ENCODE data around the gene FGF16. TPM values are rescaled to one million over a fixed set of nuclear protein-coding genes. Genes with fewer than 3 reads are reported as not detected.

FGF16 gene
- polyA plus RNA-seq, 1 donor from 2014 or later = not detected

GRCh38 chrX:77436682-77437081 is 10.5 kb upstream of the FGF16 start:
- Mint-ChIP-seq H3K4me1 (peaks cover 0 to 2% (median 0%) of the 10 kb centered on the region in 3 donors), H3K27me3 (peaks cover 3% of the 10 kb centered on the region), H3K9me3 (no peaks in the 10 kb centered on the region), H3K27ac (no peak overlapping the region), H3K4me3 (peak overlapping the region in 1 of 4 donors; percentile 38), H3K36me3 (no peaks in the 10 kb centered on the region)

- Mint-ChIP-seq H3K4me1 (peaks cover 0 to 2% (median 0%) of the 10 kb centered on the region in 3 donors), H3K9me3 (no peaks in the 10 kb centered on the region), H3K27me3 (peaks cover 14% of the 10 kb centered on the region), H3K36me3 (no peaks in the 10 kb centered on the region), H3K4me3 (no peak overlapping the region), H3K27ac (no peak overlapping the region)
These were observed 6.9 kb upstream of the FGF16 start for GRCh38 chrX:77440330-77440729.

- Mint-ChIP-seq H3K4me3 (no peak overlapping the region), H3K27me3 (peaks cover 18% of the 10 kb centered on the region), H3K4me1 (peaks cover 0 to 1% (median 0%) of the 10 kb centered on the region in 3 donors)
These were observed 6.2 kb upstream of the FGF16 start for GRCh38 chrX:77441033-77441432.

GRCh38 chrX:77441479-77441878 is 5.7 kb upstream of the FGF16 start:
- Mint-ChIP-seq H3K27me3 (peaks cover 20% of the 10 kb centered on the region), H3K27ac (no peak overlapping the region), H3K36me3 (no peaks in the 10 kb centered on the region), H3K4me1 (peaks cover 0 to 1% (median 0%) of the 10 kb centered on the region in 3 donors), H3K4me3 (no peak overlapping the region), H3K9me3 (no peaks in the 10 kb centered on the region)

More at GRCh38 chrX:77441033-77441432, 6.2 kb upstream of the FGF16 start:
- H3K27ac Mint-ChIP-seq = no peak overlapping the region
- H3K36me3 Mint-ChIP-seq = no peaks in the 10 kb centered on the region
- H3K9me3 Mint-ChIP-seq = no peaks in the 10 kb centered on the region

GRCh38 chrX:77442728-77443127 is 4.5 kb upstream of the FGF16 start:
- no peaks in the 10 kb centered on the region for H3K36me3 Mint-ChIP-seq
- peaks cover 0 to 2% (median 0%) of the 10 kb centered on the region in 3 donors for H3K9me3 Mint-ChIP-seq
- no peak overlapping the region for H3K27ac Mint-ChIP-seq
- no peak overlapping the region for H3K4me3 Mint-ChIP-seq
- H3K4me1 Mint-ChIP-seq = peaks cover 0 to 4% (median 1%) of the 10 kb centered on the region in 3 donors
- H3K27me3 Mint-ChIP-seq = peaks cover 25% of the 10 kb centered on the region

- H3K4me1 Mint-ChIP-seq = peaks cover 0 to 4% (median 1%) of the 10 kb centered on the region in 3 donors
- H3K4me3 Mint-ChIP-seq = no peak overlapping the region
- no peaks in the 10 kb centered on the region for H3K36me3 Mint-ChIP-seq
- peaks cover 0 to 3% (median 0%) of the 10 kb centered on the region in 3 donors for H3K9me3 Mint-ChIP-seq
- H3K27me3 Mint-ChIP-seq = peaks cover 27% of the 10 kb centered on the region
- H3K27ac Mint-ChIP-seq = no peak overlapping the region
These were observed 3.1 kb upstream of the FGF16 start for GRCh38 chrX:77444075-77444474.

GRCh38 chrX:77444545-77444944 is 2.6 kb upstream of the FGF16 start:
- Mint-ChIP-seq H3K27ac (no peak overlapping the region), H3K4me1 (peaks cover 0 to 4% (median 1%) of the 10 kb centered on the region in 3 donors)

GRCh38 chrX:77446029-77446585 is 1.1 kb upstream of the FGF16 start:
- Mint-ChIP-seq H3K27ac (no peak overlapping the region), H3K36me3 (no peaks in the 10 kb centered on the region)

More at GRCh38 chrX:77444545-77444944, 2.6 kb upstream of the FGF16 start:
- peaks cover 27% of the 10 kb centered on the region for H3K27me3 Mint-ChIP-seq
- peaks cover 0 to 3% (median 0%) of the 10 kb centered on the region in 3 donors for H3K9me3 Mint-ChIP-seq
- no peak overlapping the region for H3K4me3 Mint-ChIP-seq
- H3K36me3 Mint-ChIP-seq = no peaks in the 10 kb centered on the region

GRCh38 chrX:77447653-77448569 is 722 bp downstream of the FGF16 start:
- peaks cover 0 to 4% (median 0%) of the 10 kb centered on the region in 3 donors for H3K4me1 Mint-ChIP-seq
- H3K4me3 Mint-ChIP-seq = peak overlapping the region in 3 of 4 donors; percentile 43 to 69 (median 56)
- H3K27ac Mint-ChIP-seq = no peak overlapping the region
- no peaks in the 10 kb centered on the region for H3K36me3 Mint-ChIP-seq
- peaks cover 32% of the 10 kb centered on the region for H3K27me3 Mint-ChIP-seq
- H3K9me3 Mint-ChIP-seq = peaks cover 0 to 3% (median 0%) of the 10 kb centered on the region in 3 donors

More at GRCh38 chrX:77446029-77446585, 1.1 kb upstream of the FGF16 start:
- peak overlapping the region in 2 of 4 donors; percentile 78 to 82 for H3K4me3 Mint-ChIP-seq
- peaks cover 0 to 3% (median 0%) of the 10 kb centered on the region in 3 donors for H3K9me3 Mint-ChIP-seq
- H3K27me3 Mint-ChIP-seq = peaks cover 27% of the 10 kb centered on the region
- H3K4me1 Mint-ChIP-seq = peaks cover 0 to 4% (median 1%) of the 10 kb centered on the region in 3 donors

- peaks cover 0 to 4% (median 0%) of the 10 kb centered on the region in 3 donors for H3K4me1 Mint-ChIP-seq
- H3K27me3 Mint-ChIP-seq = peaks cover 20% of the 10 kb centered on the region
- no peak overlapping the region for H3K27ac Mint-ChIP-seq
- H3K4me3 Mint-ChIP-seq = no peak overlapping the region
- H3K9me3 Mint-ChIP-seq = peaks cover 0 to 3% (median 0%) of the 10 kb centered on the region in 3 donors
- H3K36me3 Mint-ChIP-seq = no peaks in the 10 kb centered on the region
These were observed 3.2 kb downstream of the FGF16 start for GRCh38 chrX:77450415-77450814.

- Mint-ChIP-seq H3K27ac (no peak overlapping the region), H3K4me3 (no peak overlapping the region), H3K4me1 (peaks cover 0 to 4% (median 0%) of the 10 kb centered on the region in 3 donors), H3K27me3 (peaks cover 15% of the 10 kb centered on the region), H3K36me3 (no peaks in the 10 kb centered on the region), H3K9me3 (peaks cover 0 to 3% (median 0%) of the 10 kb centered on the region in 3 donors)
These were observed 3.8 kb downstream of the FGF16 start for GRCh38 chrX:77450996-77451395.

GRCh38 chrX:77453190-77453589 is 6.0 kb downstream of the FGF16 start:
- no peak overlapping the region for H3K4me3 Mint-ChIP-seq
- peaks cover 0 to 1% (median 0%) of the 10 kb centered on the region in 3 donors for H3K9me3 Mint-ChIP-seq
- H3K4me1 Mint-ChIP-seq = no peaks in the 10 kb centered on the region
- H3K36me3 Mint-ChIP-seq = peaks cover 2% of the 10 kb centered on the region
- H3K27me3 Mint-ChIP-seq = peaks cover 7% of the 10 kb centered on the region
- H3K27ac Mint-ChIP-seq = no peak overlapping the region

- H3K9me3 Mint-ChIP-seq = no peaks in the 10 kb centered on the region
- peaks cover 0 to 1% (median 0%) of the 10 kb centered on the region in 3 donors for H3K4me1 Mint-ChIP-seq
- H3K27me3 Mint-ChIP-seq = peaks cover 5% of the 10 kb centered on the region
- H3K4me3 Mint-ChIP-seq = no peak overlapping the region
- H3K27ac Mint-ChIP-seq = no peak overlapping the region
- H3K36me3 Mint-ChIP-seq = peaks cover 3% of the 10 kb centered on the region
These were observed 8.2 kb downstream of the FGF16 start for GRCh38 chrX:77455437-77455836.

- peaks cover 4 to 15% (median 11%) of the 10 kb centered on the region in 3 donors for H3K9me3 Mint-ChIP-seq
- peaks cover 2% of the 10 kb centered on the region for H3K36me3 Mint-ChIP-seq
- H3K27me3 Mint-ChIP-seq = peaks cover 1% of the 10 kb centered on the region
- H3K27ac Mint-ChIP-seq = no peak overlapping the region
- no peaks in the 10 kb centered on the region for H3K4me1 Mint-ChIP-seq
- no peak overlapping the region for H3K4me3 Mint-ChIP-seq
These were observed 36.9 kb downstream of the FGF16 start for GRCh38 chrX:77484045-77484444.
